AG09319 (cell line): ENCODE measurements around the gene CACNA2D3.

ENCODE experiments used
- DNase-seq: peaks from one replicate; pipeline ENCODE4 v3.0.0-alpha.2; 2010; ENCODE audit warnings: low read depth; ENCODE audit errors: extremely low read depth
- TF ChIP-seq, protein P1 (sequence below): IDR thresholded peaks from 2 replicates; pipeline ENCODE4 v1.5.1; 2011; ENCODE audit warnings: low read depth, mild to moderate bottlenecking, inconsistent platforms, low read length, moderate library complexity

CACNA2D3 gene

GRCh38 chr3:54122324-54123002 is at the start of gene CACNA2D3:
Gene CACNA2D3 (plus strand): TSS chr3:54122552.
- no peak for DNase-seq
- TF ChIP-seq, protein P1, sequence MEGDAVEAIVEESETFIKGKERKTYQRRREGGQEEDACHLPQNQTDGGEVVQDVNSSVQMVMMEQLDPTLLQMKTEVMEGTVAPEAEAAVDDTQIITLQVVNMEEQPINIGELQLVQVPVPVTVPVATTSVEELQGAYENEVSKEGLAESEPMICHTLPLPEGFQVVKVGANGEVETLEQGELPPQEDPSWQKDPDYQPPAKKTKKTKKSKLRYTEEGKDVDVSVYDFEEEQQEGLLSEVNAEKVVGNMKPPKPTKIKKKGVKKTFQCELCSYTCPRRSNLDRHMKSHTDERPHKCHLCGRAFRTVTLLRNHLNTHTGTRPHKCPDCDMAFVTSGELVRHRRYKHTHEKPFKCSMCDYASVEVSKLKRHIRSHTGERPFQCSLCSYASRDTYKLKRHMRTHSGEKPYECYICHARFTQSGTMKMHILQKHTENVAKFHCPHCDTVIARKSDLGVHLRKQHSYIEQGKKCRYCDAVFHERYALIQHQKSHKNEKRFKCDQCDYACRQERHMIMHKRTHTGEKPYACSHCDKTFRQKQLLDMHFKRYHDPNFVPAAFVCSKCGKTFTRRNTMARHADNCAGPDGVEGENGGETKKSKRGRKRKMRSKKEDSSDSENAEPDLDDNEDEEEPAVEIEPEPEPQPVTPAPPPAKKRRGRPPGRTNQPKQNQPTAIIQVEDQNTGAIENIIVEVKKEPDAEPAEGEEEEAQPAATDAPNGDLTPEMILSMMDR, result no peak

DNA sequence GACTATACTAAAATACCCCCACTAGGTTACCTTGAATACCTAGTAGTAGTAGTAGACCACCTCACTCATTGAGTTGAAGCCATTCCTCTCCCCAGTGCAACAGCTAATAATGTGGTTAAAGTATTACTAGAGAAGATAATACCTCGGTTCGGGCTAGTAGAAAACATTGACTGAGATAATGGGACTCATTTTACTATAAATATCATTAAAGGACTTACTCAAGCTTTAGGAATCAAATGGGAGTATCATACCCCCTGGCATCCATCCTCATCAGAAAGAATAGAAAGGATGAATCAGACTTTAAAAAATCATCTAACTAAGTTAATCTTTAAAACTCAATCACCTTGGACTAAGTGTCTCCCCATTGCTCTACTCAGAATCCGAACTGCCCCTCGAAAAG is 49.0 kb upstream of the CACNA2D3 start:
- TF ChIP-seq, protein P1, result no peak
- no peak for DNase-seq

GRCh38 chr3:54079314-54079713 is 43.0 kb upstream of the CACNA2D3 start:
- no peak for DNase-seq
- TF ChIP-seq, protein P1, result no peak

DNA sequence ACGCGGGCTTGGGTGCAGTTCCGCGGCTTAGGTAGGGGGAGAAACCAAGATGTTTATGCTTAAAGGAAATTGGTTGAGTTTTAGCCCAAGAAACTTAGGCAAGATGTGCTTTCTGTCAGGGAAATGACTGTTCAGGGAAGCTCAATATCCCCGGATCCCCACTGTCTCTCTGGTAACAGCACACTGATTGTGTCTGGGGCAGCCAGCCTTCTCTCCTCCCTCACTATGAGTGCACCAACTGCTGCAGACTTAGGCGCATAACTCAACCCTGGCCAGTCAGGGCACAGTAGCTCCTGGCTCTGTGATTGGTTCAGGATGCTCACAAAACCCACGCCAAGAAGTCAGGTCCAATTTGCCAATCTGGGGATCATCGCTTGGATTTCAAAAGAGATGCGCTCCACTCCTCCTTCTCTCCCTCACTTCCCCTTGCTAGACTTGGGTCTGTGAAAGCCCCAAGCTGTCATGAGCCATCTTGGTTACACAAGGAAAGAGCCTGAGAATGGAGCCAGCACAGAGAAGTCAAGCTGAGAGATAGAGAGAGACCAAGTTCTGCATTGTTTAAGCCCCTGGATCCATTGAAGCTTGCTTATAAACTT is 42.5 kb upstream of the CACNA2D3 start:
- DNase-seq, result no peak
- TF ChIP-seq, protein P1, result no peak

DNA sequence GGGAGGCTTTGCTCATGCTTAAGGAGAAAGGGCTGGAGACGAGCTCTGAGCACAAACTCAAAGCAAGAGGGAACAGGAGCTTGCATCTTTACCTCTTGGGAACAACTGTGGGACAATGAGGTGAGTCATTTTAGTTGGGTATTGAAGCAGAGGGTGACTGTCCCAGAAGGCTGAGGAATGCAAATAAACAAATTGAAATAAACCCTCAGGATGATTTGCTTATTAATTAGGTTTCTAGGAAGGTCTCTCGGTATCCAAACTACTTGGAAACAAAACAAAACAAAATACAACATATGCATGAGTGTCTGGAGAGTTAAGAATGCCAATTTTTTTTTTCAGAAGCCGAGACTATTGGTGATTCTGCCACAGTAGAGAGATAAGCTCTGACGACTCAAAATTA is 38.4 kb upstream of the CACNA2D3 start:
- TF ChIP-seq, protein P1, result no peak

DNA sequence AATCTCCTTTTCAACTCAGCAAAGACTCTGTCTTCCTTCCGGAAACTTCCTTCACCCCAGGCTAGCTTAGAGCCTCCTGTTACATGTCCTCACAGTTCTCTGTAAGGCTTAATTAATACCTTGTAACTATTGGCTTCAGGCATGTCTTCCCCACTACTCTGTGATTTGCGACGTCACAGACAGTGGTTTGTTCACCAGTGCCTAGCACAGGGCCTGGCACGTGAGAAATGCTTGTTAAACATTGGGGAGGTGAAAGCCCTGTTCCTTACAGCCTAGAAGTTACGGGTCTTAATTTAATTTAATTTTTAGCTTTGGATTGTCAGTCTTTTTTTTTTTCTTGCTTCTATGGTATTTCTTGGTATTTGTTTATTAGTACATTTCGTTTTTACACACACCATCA is 36.4 kb upstream of the CACNA2D3 start:
- no peak for DNase-seq
- TF ChIP-seq, protein P1, result no peak

More for the DNA sequence above, 38.4 kb upstream of the CACNA2D3 start:
- DNase-seq, result no peak

DNA sequence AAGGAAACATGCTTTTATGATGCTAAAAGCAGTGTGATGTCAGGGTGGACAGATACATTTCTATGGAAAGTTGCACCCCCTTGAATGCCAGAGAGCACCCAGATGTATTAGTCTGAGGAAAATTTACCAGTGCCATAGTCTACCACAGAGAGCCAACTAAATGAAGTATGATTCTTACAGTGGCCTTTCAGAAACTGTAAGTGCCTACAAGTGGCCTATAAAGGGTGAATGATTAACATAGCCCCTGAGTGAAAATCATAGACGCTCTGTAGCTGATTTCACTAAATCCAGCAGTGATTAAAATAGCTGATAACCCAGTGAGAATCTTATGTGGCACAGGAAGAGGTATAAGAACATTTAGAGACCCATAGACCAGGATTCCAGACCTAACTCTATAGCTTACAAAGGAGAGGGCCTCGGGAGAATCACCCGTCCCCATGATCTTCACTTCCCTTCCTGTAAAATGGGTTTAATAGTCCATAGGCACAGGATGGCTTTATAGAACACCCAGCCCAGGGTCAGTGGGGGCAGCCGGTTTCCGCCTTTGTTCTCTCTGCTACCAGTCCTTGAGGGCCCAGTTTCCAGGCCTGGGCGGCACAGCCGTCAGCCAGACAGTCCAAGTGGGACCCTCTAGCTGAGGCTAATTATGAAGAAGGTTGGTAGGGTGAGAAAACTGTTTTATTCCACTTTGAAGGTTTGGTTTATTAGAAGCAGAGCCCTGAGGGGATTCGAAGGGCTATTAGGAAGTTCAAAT is 35.5 kb upstream of the CACNA2D3 start:
- TF ChIP-seq, protein P1, result no peak
- DNase-seq, result no peak
